HG03159 (cell line): Measurements from ENCODE around the gene CHD5.

ENCODE experiments used
- ATAC-seq: cut with Tn5 transposase; IDR thresholded peaks from one replicate; pipeline ENCODE4 v1.9.1; 2021; ENCODE audit warnings: mild to moderate bottlenecking, moderate library complexity; ENCODE audit not compliant: unreplicated experiment

The CHD5 gene

DNA sequence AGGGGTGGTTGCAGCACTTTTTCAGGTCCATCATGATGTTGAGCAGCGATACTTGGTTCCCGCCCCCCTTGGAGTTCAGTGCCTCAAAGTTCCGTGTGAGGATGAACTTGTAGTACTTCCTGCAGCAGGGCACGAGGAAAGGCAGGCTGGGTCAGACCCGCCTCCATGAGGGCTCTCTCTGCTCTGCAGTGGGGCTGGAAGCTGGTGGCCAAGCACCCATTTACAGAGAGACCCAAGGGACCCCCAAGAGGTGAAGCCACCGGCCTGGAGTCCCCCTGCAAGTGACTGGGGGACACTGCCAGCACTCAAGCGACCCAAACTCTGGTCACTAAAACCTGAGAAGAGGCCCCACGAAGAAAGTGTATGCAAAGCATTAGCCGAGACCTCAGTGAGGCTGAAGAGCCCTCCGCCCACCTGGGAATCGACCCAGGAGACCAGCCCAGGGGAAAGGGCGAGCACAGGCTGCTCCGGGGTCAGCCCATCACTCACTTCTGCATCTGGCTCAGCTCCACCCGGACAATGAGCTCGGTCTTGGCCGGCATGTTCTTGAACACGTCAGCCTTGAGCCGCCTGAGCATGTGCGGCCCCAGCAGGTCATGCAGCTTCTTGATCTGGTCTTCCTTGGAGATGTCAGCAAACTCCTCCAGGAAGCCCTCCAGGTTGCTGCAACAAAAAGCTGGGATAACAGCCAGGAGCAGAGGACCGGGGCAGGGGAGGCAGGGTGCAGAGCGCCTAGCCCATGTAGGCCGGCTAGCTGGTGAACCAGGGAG is 45.2 kb downstream of the CHD5 start:
- ATAC-seq: no peak

DNA sequence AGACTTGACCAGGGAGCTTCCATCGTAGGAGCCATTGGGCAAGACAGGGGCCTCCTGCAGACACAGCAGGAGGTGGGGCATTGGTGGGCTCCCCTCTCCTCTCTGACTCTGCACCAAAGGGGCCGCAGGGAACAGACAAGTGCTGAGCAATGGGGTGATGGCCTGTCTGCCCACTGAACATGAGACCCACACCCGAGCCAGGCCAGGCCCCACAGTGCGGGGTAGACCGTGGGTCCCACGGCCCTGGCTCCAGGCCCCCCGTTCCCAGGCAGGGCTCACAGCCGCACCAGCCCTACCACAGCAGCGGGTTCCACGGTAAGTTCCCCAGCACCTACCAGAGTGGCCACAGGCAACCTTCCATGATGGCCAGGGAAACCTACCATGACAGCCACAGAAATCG is 45.9 kb downstream of the CHD5 start:
- no peak for ATAC-seq

GRCh38 chr1:6133146-6133895 is 46.8 kb downstream of the CHD5 start:
- no peak for ATAC-seq

- no peak for ATAC-seq
These were observed 48.6 kb downstream of the CHD5 start for GRCh38 chr1:6131561-6131960.

DNA sequence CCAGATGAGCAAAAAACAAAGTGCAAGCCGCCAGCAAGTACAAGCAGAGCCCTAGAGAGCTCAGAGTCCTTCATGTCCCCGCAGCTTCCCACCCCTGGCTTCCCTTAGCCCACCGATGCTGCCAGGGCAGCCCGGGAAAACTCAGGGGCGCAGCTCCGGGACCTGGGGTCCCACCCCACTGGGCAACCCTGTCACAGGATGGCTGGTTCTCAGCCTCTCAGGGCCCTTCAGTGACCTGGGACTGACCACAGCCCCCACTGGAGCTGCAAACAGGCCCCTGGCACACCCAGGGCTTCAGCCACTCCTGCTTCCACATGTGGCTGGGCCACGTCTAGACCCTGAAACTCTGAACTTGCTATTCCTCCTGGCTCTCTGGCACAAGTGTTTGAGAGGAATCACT is 49.5 kb downstream of the CHD5 start:
- ATAC-seq: no peak

GRCh38 chr1:6130036-6130435 is 50.1 kb downstream of the CHD5 start:
- ATAC-seq: no peak

DNA sequence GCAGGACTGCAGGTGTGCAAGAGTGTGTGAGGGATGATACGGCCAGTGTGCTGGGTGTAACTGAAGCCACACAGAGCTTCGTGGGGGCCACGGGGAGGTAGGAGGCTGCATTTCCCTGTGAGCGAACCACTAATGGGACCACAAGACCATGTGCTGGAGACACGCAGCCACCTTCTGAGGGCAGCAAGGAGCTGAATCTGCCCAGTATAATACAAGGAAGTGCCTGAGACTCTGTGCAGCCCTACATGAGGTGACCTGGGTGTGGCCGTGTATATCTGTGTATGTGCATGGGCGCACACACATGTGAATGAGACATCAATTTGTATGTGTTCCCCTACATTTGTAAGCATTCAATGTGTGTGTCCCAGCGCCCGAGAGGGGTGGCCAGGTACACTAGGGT is 50.8 kb downstream of the CHD5 start:
- ATAC-seq: no peak

DNA sequence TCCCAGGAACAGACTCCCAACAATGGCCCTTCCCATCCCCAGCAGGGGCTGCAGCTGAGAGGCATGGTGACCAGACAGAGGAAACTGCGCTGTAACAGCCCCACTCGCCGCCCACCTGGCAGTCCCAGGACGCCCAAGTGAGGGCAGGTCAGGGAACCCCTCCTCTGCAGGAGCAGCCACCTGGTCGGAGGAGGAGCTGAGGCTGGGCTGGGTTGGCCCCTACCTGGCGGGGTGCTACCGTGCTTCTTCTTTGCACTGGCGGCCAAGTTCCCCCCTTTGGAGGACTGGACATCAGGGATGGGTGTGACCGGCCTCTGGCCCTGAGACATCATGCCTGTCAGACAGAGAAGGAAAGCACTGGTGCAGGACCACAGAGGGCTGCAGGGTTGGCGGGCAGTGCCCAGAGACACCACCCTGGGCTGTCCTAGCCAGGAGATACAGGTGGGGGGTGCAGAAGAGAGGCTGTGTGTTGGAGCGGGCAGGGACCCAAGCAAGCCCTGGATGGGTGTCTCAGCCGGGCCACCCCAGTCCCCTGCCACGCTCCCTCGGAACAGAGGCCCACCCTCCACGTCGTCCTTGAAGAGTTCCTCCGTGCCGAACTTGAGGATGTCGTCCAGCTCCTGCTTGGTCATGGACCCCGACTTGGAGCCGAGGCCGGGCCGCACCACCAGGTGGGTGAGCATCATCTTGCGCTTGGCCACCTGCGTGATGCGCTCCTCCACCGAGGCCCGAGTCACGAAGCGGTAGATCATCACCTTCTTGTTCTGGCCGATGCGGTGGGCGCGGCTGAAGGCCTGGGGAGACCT is 51.6 kb downstream of the CHD5 start:
- ATAC-seq: no peak

- no peak for ATAC-seq
These were observed 52.4 kb downstream of the CHD5 start for GRCh38 chr1:6127587-6128163.

- no peak for ATAC-seq
These were observed 53.5 kb downstream of the CHD5 start for GRCh38 chr1:6126521-6127067.

- no peak for ATAC-seq
These were observed 54.1 kb downstream of the CHD5 start for GRCh38 chr1:6126028-6126427.

GRCh38 chr1:6125366-6125765 is 54.8 kb downstream of the CHD5 start:
- no peak for ATAC-seq

GRCh38 chr1:6124746-6125365 is 55.3 kb downstream of the CHD5 start:
- ATAC-seq: no peak

DNA sequence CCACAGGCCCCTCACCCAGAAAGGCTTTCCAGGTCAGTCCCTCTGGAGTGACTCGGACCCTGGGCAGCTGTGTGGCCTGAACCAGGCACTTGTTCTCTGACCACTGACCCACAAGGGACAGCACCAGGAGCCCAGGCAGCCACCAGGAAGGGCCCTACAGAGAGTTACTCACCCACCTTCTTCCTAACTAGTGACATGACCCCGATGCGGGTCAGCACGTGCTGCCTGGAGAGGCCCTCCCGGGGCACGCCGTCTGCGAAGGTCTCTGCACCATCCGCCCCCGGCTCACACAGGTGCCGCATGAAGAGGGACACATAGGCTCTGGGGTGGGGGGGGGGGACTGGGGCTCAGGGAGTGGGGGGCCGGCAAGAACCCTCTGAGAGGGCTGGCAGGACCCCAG is 55.8 kb downstream of the CHD5 start:
- ATAC-seq: no peak

GRCh38 chr1:6123816-6124215 is 56.3 kb downstream of the CHD5 start:
- no peak for ATAC-seq

DNA sequence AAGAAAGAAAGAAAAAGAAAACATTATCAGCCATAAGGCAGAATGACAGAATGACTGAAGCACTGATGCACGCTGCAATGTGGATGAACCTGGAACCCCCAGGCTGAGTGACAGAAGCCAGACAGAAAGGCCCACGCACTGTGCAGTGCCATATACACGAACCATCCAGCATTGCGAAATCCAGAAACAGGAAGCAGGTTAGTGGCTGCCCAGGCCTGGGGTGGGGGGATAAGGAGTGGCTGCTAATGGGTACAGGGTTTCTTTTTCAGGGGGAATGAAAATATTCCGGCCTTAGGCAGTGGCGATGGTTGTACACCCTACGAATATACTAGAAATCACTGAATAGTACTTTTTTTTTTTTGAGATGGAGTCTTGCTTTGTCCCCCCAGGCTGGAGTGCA is 57.0 kb downstream of the CHD5 start:
- no peak for ATAC-seq

- no peak for ATAC-seq
These were observed 58.3 kb downstream of the CHD5 start for GRCh38 chr1:6121651-6122370.

DNA sequence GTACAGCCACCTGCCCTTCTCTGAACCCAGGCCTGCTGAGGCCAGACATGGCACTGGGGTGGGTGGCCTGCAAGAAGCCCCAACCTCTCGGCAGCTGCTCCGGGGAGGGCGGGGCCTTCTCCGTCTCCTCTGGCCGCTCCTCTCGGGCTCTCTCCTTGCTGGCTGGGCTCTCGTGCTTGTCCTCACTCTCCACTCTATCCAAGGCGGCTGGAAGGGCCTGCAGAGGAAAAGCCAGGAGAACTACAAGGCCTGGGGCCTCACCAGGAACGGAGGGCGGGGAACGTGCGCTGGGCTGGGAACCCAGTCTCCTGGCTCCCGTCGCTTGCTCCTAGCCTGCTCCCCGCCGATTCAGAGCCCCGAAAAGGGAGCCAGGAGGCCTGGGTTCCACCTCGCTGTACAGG is 59.1 kb downstream of the CHD5 start:
- no peak for ATAC-seq

- no peak for ATAC-seq
These were observed 61.7 kb downstream of the CHD5 start for GRCh38 chr1:6118415-6118814.

GRCh38 chr1:6117624-6118023 is 62.5 kb downstream of the CHD5 start:
- ATAC-seq: no peak
